ENCODE data around the gene TRAF3.
"Not testable (repeated sequence)": the region's sequence is repeated elsewhere in the genome, so short reads cannot be mapped to it uniquely, and the experiment has no call there.

TRAF3 gene

DNA sequence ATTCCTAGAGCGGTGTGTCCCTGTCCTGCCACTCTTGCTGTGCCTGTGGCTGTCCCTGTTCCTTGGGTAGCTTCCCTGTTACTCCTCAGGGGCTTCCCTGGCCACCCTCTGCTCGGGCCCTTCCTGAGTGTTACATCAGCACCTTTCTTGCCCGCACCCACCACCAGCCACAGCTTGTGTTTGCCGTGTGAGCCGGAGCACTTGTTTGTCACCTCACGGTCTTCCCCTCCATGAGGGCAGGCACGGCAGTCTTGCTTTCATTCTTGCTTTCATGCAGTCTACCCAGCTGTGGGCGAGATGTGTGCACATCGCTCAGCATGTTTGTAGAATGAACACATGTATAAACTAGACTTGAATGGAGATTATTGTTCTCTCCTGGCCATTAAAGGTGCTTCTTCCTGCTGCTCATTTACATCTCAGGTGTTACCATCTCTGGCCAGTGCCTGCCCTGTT, 42.0 kb downstream of the TRAF3 start:
- H3K27me3 Mint-ChIP-seq (ENCODE audit: low read depth), result no peaks in the 10 kb centered on the region
- H3K4me3 Mint-ChIP-seq, result peak overlapping the region; percentile 63
- H3K9me3 Mint-ChIP-seq, result no peaks in the 10 kb centered on the region
- peak; percentile 81 for DNase-seq (ENCODE audit: low spot score)
- H3K4me1 Mint-ChIP-seq (ENCODE audit: low read depth), result peaks cover 61% of the 10 kb centered on the region
- H3K36me3 Mint-ChIP-seq (ENCODE audit: low read depth), result peaks cover 22% of the 10 kb centered on the region
- peak overlapping the region; percentile 68 for H3K27ac Mint-ChIP-seq

DNA sequence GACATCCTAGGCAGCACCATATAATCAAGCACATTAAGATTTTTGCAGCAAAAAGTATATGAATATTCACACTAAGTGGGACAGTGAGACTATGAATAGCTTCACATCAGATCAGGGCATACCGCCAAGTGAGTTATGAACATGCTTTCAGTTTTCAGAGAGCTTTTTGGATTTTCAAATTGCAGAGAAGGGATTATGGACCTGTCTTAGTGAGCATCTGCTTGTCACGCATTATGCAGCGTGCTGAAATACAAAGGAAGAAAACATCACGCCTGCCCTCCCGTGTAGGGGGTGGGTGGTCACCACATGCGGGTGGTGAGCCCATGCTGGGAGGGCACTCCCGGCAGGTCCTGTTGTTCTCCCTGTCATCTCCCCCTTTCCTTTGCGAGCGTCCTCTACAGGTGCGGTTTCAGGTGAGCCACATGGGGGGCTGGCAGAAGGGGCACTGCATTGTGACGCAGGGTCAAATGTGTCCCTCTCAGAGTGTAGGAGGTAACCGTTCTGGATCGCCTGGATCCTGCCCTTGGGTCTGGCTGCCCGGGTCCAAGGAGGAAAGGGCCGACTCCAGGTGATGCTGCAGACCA, 42.6 kb downstream of the TRAF3 start:
- H3K27ac Mint-ChIP-seq, result peak overlapping the region; percentile 68
- peak overlapping the region; percentile 63 for H3K4me3 Mint-ChIP-seq
- H3K36me3 Mint-ChIP-seq (ENCODE audit: low read depth), result peaks cover 20% of the 10 kb centered on the region
- no peaks in the 10 kb centered on the region for H3K27me3 Mint-ChIP-seq (ENCODE audit: low read depth)
- DNase-seq (ENCODE audit: low spot score), result no peak
- H3K9me3 Mint-ChIP-seq, result no peaks in the 10 kb centered on the region
- peaks cover 60% of the 10 kb centered on the region for H3K4me1 Mint-ChIP-seq (ENCODE audit: low read depth)

DNA sequence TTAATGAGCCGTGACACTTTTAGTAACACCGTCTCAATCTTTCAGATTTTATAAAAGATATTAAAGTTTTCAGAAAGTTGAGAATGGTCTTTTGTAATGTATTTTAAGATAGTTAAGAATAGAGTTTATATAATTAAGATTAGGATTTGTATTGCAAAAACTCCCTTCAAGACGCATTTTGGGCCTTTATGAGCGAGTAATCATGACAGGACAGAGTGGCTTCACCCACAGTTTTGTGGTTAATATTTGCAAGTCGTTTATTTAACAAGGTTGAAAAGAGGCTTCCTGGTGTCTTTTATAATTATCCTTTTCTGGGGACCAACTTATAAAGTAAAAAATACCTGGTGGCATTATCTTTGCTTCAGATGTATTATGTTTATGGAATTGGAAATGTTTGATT, 44.0 kb downstream of the TRAF3 start:
- no peak for DNase-seq (ENCODE audit: low spot score)
- no peaks in the 10 kb centered on the region for H3K27me3 Mint-ChIP-seq (ENCODE audit: low read depth)
- H3K4me1 Mint-ChIP-seq (ENCODE audit: low read depth), result peaks cover 53% of the 10 kb centered on the region
- peaks cover 13% of the 10 kb centered on the region for H3K36me3 Mint-ChIP-seq (ENCODE audit: low read depth)
- H3K9me3 Mint-ChIP-seq, result no peaks in the 10 kb centered on the region
- H3K4me3 Mint-ChIP-seq, result no peak overlapping the region
- no peak overlapping the region for H3K27ac Mint-ChIP-seq

DNA sequence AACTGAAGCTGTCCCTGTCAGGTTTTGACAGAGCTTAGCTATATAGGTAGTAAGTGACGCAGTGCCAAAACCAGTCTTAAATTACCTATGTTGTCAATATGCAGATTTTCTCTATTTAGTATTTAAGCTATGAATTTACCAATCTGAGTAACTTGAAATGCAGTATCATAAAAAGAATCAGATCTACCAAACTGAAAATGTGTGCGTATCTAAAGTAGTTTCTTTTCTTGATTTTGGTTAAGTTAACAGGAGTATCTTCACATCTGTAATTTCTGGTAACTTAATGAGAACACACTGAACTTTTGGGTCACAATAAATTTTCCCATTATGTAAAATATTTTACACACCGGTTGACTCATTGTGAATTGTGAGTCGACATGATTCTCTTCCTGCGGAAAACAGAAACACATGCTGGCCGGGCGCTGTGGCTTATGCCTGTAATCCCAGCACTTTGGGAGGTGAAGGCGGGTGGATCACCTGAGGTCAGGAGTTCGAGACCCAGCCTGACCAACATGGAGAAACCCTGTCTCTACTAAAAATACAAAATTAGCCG, 45.1 kb downstream of the TRAF3 start:
- Mint-ChIP-seq H3K27me3 (ENCODE audit: low read depth) (no peaks in the 10 kb centered on the region), H3K27ac (peak overlapping the region; percentile 51), H3K36me3 (ENCODE audit: low read depth) (peaks cover 6% of the 10 kb centered on the region), H3K4me1 (ENCODE audit: low read depth) (peaks cover 44% of the 10 kb centered on the region), H3K4me3 (peak overlapping the region; percentile 36), H3K9me3 (no peaks in the 10 kb centered on the region)
- peak; percentile 64 for DNase-seq (ENCODE audit: low spot score)

DNA sequence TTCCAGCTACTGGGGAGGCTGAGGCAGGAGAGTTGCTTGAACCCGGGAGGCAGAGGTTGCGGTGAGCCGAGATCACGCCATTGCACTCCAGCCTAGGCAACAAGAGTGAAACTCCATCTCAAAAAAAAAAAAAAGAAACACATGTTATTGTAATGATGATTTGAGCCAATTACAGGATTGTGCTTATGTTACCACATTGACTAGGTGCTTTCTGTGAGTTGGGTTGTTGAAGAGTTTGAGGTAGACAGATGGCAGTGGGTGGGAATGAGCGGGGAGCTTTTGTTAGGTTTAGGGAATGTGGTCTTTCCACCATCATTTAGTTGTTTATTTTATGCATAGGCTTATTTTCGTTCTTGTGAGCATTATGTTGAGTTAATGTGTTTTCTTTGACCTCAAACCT, 45.6 kb downstream of the TRAF3 start:
- not testable (repeated sequence) for H3K27me3 Mint-ChIP-seq (ENCODE audit: low read depth); H3K36me3 Mint-ChIP-seq (ENCODE audit: low read depth); H3K27ac Mint-ChIP-seq; H3K9me3 Mint-ChIP-seq; DNase-seq (ENCODE audit: low spot score); H3K4me3 Mint-ChIP-seq
- peaks cover 42% of the 10 kb centered on the region for H3K4me1 Mint-ChIP-seq (ENCODE audit: low read depth)

DNA sequence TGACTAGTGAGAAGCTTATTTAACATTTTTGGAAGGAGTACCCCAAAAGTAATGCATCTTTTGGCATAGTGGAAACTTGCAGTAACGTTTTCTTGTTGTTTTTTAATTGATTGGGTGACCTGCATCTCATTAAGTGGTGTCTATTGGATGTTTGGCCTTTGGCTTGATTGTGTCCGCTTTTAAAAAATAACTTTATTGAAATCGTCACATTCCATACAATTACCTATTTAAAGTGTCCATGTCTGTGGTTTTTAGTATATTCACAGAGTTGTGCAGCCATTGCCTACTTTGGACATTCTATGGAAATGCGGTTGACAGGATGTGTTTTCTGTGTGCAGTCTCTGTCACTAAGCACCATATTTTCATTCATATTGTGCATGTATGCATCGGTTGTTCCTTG, 46.3 kb downstream of the TRAF3 start:
- no peaks in the 10 kb centered on the region for H3K9me3 Mint-ChIP-seq
- H3K36me3 Mint-ChIP-seq (ENCODE audit: low read depth), result peaks cover 6% of the 10 kb centered on the region
- H3K4me1 Mint-ChIP-seq (ENCODE audit: low read depth), result peaks cover 37% of the 10 kb centered on the region
- no peak for DNase-seq (ENCODE audit: low spot score)
- no peak overlapping the region for H3K27ac Mint-ChIP-seq
- no peak overlapping the region for H3K4me3 Mint-ChIP-seq
- no peaks in the 10 kb centered on the region for H3K27me3 Mint-ChIP-seq (ENCODE audit: low read depth)

DNA sequence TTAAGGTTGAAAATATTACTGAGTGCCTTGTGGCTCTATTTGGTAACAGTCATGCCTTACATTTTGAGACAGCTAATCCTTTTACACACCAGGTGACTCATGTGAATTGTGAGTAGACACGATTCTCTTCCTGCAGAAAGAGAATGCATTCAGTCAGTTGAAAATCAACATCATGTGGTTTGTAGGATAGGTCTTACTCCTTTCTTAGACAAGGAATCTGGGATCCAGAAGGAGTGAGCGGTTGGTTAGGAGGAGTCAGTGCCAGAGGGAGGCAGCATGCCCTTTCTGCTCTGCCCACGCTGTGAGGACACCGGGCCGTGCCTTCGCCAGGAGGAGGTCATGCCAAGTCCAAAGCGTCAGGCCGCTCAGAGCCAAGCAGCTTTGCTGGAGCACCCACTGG, 47.6 kb downstream of the TRAF3 start:
- H3K4me3 Mint-ChIP-seq, result no peak overlapping the region
- H3K9me3 Mint-ChIP-seq, result no peaks in the 10 kb centered on the region
- H3K27ac Mint-ChIP-seq, result no peak overlapping the region
- DNase-seq (ENCODE audit: low spot score), result no peak
- H3K27me3 Mint-ChIP-seq (ENCODE audit: low read depth), result no peaks in the 10 kb centered on the region
- peaks cover 28% of the 10 kb centered on the region for H3K4me1 Mint-ChIP-seq (ENCODE audit: low read depth)
- H3K36me3 Mint-ChIP-seq (ENCODE audit: low read depth), result peaks cover 5% of the 10 kb centered on the region

DNA sequence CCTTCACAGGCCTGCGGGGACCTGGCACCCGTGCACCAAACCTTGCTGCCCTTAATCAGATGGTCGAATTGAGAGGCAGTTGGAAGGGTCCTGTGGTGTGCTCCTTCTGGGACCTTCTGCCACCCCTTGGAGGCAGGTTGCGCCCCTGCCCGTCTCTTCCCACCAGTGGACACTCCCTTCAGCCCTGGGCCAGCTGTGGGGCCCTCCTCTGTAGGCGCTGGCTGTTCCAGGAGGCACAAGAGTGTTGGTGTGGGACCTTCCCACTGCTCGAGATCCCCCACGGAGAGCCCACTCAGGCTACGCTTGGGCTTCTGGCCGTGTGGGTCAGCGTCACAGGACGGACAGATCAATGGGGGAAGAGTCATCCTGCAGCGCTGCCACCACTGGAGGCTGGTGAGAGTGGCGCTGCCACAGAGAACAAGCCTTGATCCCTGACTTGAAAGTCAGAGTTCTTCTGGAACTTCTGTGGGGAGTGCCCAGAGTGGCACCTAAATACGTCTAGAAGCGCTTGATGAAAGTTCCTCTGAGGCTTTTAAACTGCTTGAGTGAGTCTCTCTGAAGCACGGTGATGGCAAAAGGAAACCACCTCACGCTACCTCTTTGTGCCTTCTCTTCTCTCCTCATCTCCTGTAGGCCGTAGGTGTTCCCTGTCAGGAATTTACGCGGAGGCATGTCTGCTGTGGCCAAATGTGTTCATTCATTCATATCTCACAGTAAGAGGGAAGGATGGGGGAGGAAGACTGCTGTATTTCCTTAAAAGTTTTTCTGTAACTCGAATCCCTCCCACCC, 48.3 kb downstream of the TRAF3 start:
- H3K4me3 Mint-ChIP-seq, result no peak overlapping the region

DNA sequence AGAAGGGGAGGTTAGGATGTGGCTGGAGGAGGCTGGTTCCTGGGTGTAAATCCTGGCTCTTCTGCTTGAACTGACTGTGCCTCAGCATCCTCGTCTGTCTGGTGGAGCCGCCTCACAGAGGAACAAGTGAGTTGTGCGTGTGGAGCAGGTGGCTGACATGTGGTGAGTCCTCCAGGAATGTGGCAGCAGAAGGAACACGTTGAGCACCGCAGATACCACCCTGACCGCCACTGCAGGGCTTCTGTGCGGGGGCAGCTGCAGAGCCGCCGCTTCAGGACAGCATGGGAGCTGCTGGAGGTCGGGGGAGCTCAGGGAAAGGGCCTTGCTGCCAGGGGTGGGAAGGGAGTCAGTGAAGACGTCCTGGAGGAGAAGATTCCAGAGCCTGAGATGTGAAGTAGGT, 48.9 kb downstream of the TRAF3 start:
- peaks cover 10% of the 10 kb centered on the region for H3K36me3 Mint-ChIP-seq (ENCODE audit: low read depth)
- H3K27me3 Mint-ChIP-seq (ENCODE audit: low read depth), result no peaks in the 10 kb centered on the region
- no peak for DNase-seq (ENCODE audit: low spot score)
- no peaks in the 10 kb centered on the region for H3K9me3 Mint-ChIP-seq
- H3K27ac Mint-ChIP-seq, result no peak overlapping the region
- peaks cover 25% of the 10 kb centered on the region for H3K4me1 Mint-ChIP-seq (ENCODE audit: low read depth)
- no peak overlapping the region for H3K4me3 Mint-ChIP-seq

More for the DNA sequence above, 48.3 kb downstream of the TRAF3 start:
- Mint-ChIP-seq H3K9me3 (no peaks in the 10 kb centered on the region), H3K36me3 (ENCODE audit: low read depth) (peaks cover 6% of the 10 kb centered on the region), H3K27me3 (ENCODE audit: low read depth) (no peaks in the 10 kb centered on the region), H3K27ac (no peak overlapping the region), H3K4me1 (ENCODE audit: low read depth) (peaks cover 25% of the 10 kb centered on the region)
- DNase-seq (ENCODE audit: low spot score), result no peak

DNA sequence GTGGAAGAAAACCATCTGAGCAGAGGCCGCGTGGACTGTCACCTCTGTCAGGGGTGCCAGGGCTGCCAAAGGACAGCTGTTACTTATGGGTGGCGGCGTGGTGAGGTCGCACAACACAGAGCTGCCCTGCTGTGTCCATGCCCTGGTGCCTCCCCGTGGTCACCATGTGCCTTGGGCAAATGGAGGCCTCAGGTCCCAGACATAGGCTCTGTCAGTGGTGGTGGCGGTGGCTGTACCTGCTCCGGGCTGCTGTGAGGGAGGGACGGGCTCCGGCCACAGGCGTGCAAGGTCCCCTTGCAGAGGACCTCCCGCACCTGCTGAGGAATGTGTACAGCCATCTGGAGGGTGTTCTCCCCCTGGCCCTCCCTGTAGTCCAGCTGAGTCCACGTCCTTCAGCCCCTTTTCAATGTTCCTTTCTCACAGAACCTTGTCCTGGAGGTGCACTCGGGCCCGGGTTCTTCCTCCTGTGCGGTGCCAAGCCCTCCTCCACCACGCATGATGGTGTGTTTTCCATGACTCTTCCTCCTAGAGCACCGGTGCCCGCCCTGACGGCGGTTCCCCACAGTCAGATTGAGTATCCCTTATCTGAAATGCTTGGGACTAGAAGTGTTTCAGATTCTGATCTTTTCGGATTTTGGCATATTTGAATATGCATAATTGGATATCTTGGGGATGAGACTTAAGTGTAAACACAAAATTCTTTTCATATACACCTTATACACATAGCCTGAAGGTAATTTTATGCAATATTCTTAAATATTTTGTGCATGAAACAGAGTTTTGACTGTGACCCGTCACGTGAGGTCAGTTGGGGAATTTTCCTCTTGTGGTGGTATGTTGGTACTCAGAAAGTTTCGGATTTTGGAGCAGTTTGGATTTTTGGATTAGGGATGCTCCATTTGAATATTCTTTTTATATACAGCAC, 49.8 kb downstream of the TRAF3 start:
- H3K9me3 Mint-ChIP-seq, result no peaks in the 10 kb centered on the region
- H3K27ac Mint-ChIP-seq, result no peak overlapping the region
- no peak for DNase-seq (ENCODE audit: low spot score)
- H3K36me3 Mint-ChIP-seq (ENCODE audit: low read depth), result peaks cover 17% of the 10 kb centered on the region
- H3K4me1 Mint-ChIP-seq (ENCODE audit: low read depth), result peaks cover 25% of the 10 kb centered on the region
- no peak overlapping the region for H3K4me3 Mint-ChIP-seq
- no peaks in the 10 kb centered on the region for H3K27me3 Mint-ChIP-seq (ENCODE audit: low read depth)

DNA sequence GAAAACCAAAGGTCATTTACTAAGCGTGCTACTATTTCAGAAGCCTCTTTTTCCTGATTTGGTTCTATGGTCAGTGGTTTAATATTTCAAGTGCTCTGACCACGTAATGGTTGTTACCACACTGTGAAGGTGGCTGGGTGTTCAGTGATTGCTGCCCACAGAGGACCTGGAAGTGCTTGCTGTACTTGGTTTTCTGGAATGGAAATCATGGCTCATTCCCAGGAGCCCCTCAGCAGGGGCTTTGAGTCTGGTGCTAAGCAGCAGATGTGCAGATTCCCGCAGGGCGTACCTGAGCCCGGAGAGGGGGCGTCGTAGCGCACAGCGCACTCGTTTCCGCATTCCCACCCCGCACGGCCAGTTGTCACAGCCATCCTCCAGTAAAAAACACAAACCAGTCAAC, 50.5 kb downstream of the TRAF3 start:
- H3K4me3 Mint-ChIP-seq, result no peak overlapping the region
- H3K36me3 Mint-ChIP-seq (ENCODE audit: low read depth), result peaks cover 15% of the 10 kb centered on the region
- H3K27ac Mint-ChIP-seq, result no peak overlapping the region
- no peak for DNase-seq (ENCODE audit: low spot score)
- H3K27me3 Mint-ChIP-seq (ENCODE audit: low read depth), result no peaks in the 10 kb centered on the region
- H3K4me1 Mint-ChIP-seq (ENCODE audit: low read depth), result peaks cover 19% of the 10 kb centered on the region
- H3K9me3 Mint-ChIP-seq, result no peaks in the 10 kb centered on the region

DNA sequence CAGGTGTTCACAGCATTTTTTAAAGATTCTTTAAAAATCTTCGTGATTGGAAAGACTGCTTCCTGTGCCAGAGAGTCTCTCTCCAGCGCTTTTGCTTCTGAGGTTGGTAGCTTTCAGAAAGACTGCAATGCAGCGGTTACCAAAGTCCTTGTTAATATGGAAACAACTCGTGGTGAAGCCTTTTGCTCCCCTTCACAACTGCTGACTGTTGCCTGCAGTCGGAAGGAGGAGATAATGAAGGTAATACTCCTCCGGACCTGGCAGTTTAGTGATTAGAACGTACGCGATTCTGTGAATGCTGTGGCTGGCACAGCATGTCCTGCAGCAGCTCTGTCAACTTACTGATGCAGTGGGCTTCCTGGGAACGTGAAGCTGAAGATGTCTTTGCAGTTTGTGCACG, 50.9 kb downstream of the TRAF3 start:
- no peaks in the 10 kb centered on the region for H3K9me3 Mint-ChIP-seq
- no peak overlapping the region for H3K27ac Mint-ChIP-seq
- H3K27me3 Mint-ChIP-seq (ENCODE audit: low read depth), result no peaks in the 10 kb centered on the region
- H3K36me3 Mint-ChIP-seq (ENCODE audit: low read depth), result peaks cover 17% of the 10 kb centered on the region
- no peak overlapping the region for H3K4me3 Mint-ChIP-seq
- peaks cover 18% of the 10 kb centered on the region for H3K4me1 Mint-ChIP-seq (ENCODE audit: low read depth)
- no peak for DNase-seq (ENCODE audit: low spot score)

DNA sequence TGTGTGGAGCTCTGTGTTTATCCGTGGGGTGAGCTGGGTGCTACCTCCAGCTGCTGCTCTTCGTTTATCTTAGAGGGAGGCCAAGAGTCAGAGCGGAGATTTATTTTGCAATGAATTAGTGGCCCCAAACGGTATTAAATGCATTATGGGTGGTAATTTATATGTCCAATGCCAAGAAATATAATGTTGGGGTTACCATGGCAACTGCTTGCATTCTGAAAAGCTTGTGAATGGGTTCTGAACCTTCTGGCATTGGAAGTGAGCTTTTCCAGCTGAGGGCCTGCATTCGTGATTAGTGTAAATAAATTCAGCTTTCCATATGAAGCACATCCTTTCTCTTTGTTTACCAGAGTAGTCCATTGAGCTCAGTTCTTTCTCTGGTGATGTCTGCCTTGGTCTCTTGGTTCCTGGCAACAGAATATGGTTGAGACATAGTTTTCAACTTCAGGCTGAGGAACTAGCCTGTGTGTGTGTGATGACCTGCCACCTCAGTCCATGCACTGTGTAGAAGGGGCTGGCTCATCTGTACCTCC, 51.8 kb downstream of the TRAF3 start:
- no peaks in the 10 kb centered on the region for H3K27me3 Mint-ChIP-seq (ENCODE audit: low read depth)
- DNase-seq (ENCODE audit: low spot score), result no peak
- H3K4me3 Mint-ChIP-seq, result no peak overlapping the region
- no peak overlapping the region for H3K27ac Mint-ChIP-seq
- no peaks in the 10 kb centered on the region for H3K9me3 Mint-ChIP-seq
- H3K36me3 Mint-ChIP-seq (ENCODE audit: low read depth), result peaks cover 19% of the 10 kb centered on the region
- H3K4me1 Mint-ChIP-seq (ENCODE audit: low read depth), result peaks cover 17% of the 10 kb centered on the region
